Activated CD4-positive, alpha-beta T cell treated with anti-CD3 and anti-CD28 coated beads, Interleukin-2, Interleukin-4, amounts not matched to agents 100 ng/mL and 50 ng/mL, durations not matched to agents 16 hours and 8 hours (primary cell): Measurements from ENCODE around the gene STAU1.
"Not testable (repeated sequence)": the region's sequence is repeated elsewhere in the genome, so short reads cannot be mapped to it uniquely, and the experiment has no call there.

ENCODE experiments used
- DNase-seq: peaks from one replicate; pipeline ENCODE4 v3.0.0-alpha.2; 2020; ENCODE audit warnings: low spot score

The STAU1 gene

GRCh38 chr20:49165611-49166010 lies 22.5 kb downstream of the STAU1 start:
- no peak for DNase-seq

- no peak for DNase-seq
Measured at GRCh38 chr20:49163696-49164095, 24.4 kb downstream of the STAU1 start.

GRCh38 chr20:49161428-49162152 lies 26.5 kb downstream of the STAU1 start:
- DNase-seq = no peak

GRCh38 chr20:49160057-49160929 lies 27.8 kb downstream of the STAU1 start:
- peak; percentile 52 for DNase-seq

GRCh38 chr20:49157146-49157545 lies 31.0 kb downstream of the STAU1 start:
- DNase-seq = no peak

- DNase-seq = no peak
Measured at GRCh38 chr20:49156481-49156880, 31.7 kb downstream of the STAU1 start.

- no peak for DNase-seq
Measured at GRCh38 chr20:49151436-49151835, 36.7 kb downstream of the STAU1 start.

GRCh38 chr20:49149281-49150045 lies 38.7 kb downstream of the STAU1 start:
- DNase-seq = no peak

- no peak for DNase-seq
Measured at GRCh38 chr20:49148601-49149000, 39.5 kb downstream of the STAU1 start.

GRCh38 chr20:49147296-49147695 lies 40.8 kb downstream of the STAU1 start:
- DNase-seq = no peak

GRCh38 chr20:49146442-49147225 lies 41.5 kb downstream of the STAU1 start:
- DNase-seq = no peak

GRCh38 chr20:49140834-49141233 lies 47.3 kb downstream of the STAU1 start:
- DNase-seq = no peak

- DNase-seq = no peak
Measured at GRCh38 chr20:49140411-49140810, 47.7 kb downstream of the STAU1 start.

- no peak for DNase-seq
Measured at GRCh38 chr20:49138431-49138830, 49.7 kb downstream of the STAU1 start.

- no peak for DNase-seq
Measured at GRCh38 chr20:49136817-49137571, 51.1 kb downstream of the STAU1 start.

- DNase-seq = not testable (repeated sequence)
Measured at GRCh38 chr20:49134797-49135196, 53.3 kb downstream of the STAU1 start.

GRCh38 chr20:49133571-49133970 lies 54.6 kb downstream of the STAU1 start:
- no peak for DNase-seq

GRCh38 chr20:49132995-49133478 lies 55.1 kb downstream of the STAU1 start:
- peak; percentile 53 for DNase-seq

- DNase-seq = no peak
Measured at GRCh38 chr20:49123982-49124381, 64.2 kb downstream of the STAU1 start.

GRCh38 chr20:49122920-49123319 lies 65.2 kb downstream of the STAU1 start:
- DNase-seq = no peak

- no peak for DNase-seq
Measured at GRCh38 chr20:49119988-49120387, 68.1 kb downstream of the STAU1 start.
